HCT116 (cell line): ENCODE results near the gene CNN3.

Source experiments
- ELF1 ChIP-seq: IDR thresholded peaks from 2 replicates; pipeline ENCODE4 v1.6.1; 2012; ENCODE audit warnings: low read depth, borderline replicate concordance
- EZH2 ChIP-seq: fragments of 200-600 bp; sonication (generic); IDR thresholded peaks from 2 replicates; pipeline ENCODE4 v1.6.1; 2017; ENCODE audit warnings: antibody characterized with exemption, mixed run types
- EZH2phosphoT487 ChIP-seq: fragments of 200-600 bp; IDR thresholded peaks from 2 replicates; pipeline ENCODE4 v1.6.1; 2018; ENCODE audit warnings: antibody characterized with exemption, borderline replicate concordance
- POLR2A ChIP-seq: IDR thresholded peaks from 2 replicates; pipeline ENCODE4 v1.7.0; 2011; ENCODE audit warnings: borderline replicate concordance; ENCODE audit not compliant: insufficient read depth, insufficient read length; ENCODE audit errors: extremely low read depth
- POLR2AphosphoS5 ChIP-seq: IDR thresholded peaks from 2 replicates; pipeline ENCODE4 v1.6.1; 2011; ENCODE audit warnings: mild to moderate bottlenecking, low read depth, low read length, moderate library complexity
- SIN3A ChIP-seq: IDR thresholded peaks from 2 replicates; pipeline ENCODE4 v1.6.1; 2012; ENCODE audit warnings: low read depth
- YY1 ChIP-seq: IDR thresholded peaks from 2 replicates; pipeline ENCODE4 v1.6.1; 2011; ENCODE audit warnings: low read length, low read depth, moderate library complexity, mild to moderate bottlenecking; ENCODE audit not compliant: insufficient replicate concordance; ENCODE audit errors: extremely low read depth
- TF ChIP-seq, protein P1 (sequence below), 3 experiments: fragments of 200-600 bp in 1 of 3; sonication (generic) in 1 of 3; IDR thresholded peaks in 2 of 3; conservative IDR thresholded peaks in 1 of 3; 2 replicates each; pipeline ENCODE4 v1.5.1; 2012 to 2017; ENCODE audit warnings: low read depth in 2 of 3, low read length in 2 of 3, antibody characterized with exemption in 1 of 3, borderline replicate concordance in 1 of 3, control low read depth in 1 of 3, mild to moderate bottlenecking in 1 of 3, mixed read lengths in 1 of 3, mixed run types in 1 of 3, moderate library complexity in 1 of 3; ENCODE audit not compliant: insufficient read depth in 1 of 3
- TF ChIP-seq, protein P2 (sequence below): IDR thresholded peaks from 2 replicates; pipeline ENCODE4 v1.6.1; 2011; ENCODE audit warnings: mild to moderate bottlenecking, low read length, moderate library complexity; ENCODE audit not compliant: insufficient replicate concordance; ENCODE audit errors: extremely low read depth
- TF ChIP-seq, protein P3 (sequence below): IDR thresholded peaks from 2 replicates; pipeline ENCODE4 v1.6.1; 2012

DNA sequence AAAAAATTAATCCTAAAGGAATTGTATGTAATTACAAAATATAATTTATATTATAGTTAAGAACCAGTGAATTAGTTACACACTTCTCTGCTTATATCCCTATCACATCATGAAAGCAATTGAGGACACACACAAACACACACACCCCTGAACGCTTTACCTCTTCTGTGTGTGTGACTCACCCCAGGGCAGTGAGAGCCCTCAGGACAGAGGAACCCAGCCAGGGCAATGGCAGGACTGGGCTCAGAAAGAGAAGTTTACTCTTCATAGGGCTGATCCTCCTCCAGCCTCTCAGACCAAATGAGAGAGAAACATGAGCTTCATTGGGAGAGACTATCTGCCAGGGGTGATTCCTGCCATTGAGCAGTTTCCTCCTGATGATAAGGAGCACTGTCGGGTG is 68.6 kb downstream of the CNN3 start:
- TF ChIP-seq YY1 (no peak), ELF1 (no peak), POLR2A (no peak), POLR2AphosphoS5 (no peak), EZH2 (no peak), EZH2phosphoT487 (no peak), SIN3A (no peak)
- TF ChIP-seq, protein P1, sequence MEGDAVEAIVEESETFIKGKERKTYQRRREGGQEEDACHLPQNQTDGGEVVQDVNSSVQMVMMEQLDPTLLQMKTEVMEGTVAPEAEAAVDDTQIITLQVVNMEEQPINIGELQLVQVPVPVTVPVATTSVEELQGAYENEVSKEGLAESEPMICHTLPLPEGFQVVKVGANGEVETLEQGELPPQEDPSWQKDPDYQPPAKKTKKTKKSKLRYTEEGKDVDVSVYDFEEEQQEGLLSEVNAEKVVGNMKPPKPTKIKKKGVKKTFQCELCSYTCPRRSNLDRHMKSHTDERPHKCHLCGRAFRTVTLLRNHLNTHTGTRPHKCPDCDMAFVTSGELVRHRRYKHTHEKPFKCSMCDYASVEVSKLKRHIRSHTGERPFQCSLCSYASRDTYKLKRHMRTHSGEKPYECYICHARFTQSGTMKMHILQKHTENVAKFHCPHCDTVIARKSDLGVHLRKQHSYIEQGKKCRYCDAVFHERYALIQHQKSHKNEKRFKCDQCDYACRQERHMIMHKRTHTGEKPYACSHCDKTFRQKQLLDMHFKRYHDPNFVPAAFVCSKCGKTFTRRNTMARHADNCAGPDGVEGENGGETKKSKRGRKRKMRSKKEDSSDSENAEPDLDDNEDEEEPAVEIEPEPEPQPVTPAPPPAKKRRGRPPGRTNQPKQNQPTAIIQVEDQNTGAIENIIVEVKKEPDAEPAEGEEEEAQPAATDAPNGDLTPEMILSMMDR (IDR thresholded peaks at IDR 0.05 in 2 of 3, conservative IDR thresholded peaks at IDR 0.05 in 1 of 3; ENCODE audit: borderline replicate concordance in 1 of 3, insufficient read depth in 1 of 3, low read depth in 2 of 3, low read length in 2 of 3) = no peak
- TF ChIP-seq, protein P2, sequence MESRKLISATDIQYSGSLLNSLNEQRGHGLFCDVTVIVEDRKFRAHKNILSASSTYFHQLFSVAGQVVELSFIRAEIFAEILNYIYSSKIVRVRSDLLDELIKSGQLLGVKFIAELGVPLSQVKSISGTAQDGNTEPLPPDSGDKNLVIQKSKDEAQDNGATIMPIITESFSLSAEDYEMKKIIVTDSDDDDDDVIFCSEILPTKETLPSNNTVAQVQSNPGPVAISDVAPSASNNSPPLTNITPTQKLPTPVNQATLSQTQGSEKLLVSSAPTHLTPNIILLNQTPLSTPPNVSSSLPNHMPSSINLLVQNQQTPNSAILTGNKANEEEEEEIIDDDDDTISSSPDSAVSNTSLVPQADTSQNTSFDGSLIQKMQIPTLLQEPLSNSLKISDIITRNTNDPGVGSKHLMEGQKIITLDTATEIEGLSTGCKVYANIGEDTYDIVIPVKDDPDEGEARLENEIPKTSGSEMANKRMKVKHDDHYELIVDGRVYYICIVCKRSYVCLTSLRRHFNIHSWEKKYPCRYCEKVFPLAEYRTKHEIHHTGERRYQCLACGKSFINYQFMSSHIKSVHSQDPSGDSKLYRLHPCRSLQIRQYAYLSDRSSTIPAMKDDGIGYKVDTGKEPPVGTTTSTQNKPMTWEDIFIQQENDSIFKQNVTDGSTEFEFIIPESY = no peak
- TF ChIP-seq, protein P3, sequence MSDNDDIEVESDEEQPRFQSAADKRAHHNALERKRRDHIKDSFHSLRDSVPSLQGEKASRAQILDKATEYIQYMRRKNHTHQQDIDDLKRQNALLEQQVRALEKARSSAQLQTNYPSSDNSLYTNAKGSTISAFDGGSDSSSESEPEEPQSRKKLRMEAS = no peak
